SK-N-SH treated with all-trans-retinoic acid at 6 μM for 48 hours (cell line): Measurements from ENCODE around the gene ARHGDIA.

Source experiments
- ATAC-seq: fragments of 200-7000 bp; cut with Tn5 transposase; 3 replicates; pipeline ENCODE4 v1.9.1; 2020; ENCODE audit warnings: mild to moderate bottlenecking, moderate library complexity
- ARNTL ChIP-seq: fragments of 450-650 bp; formaldehyde crosslinking; IDR thresholded peaks from 2 replicates; pipeline ENCODE4 v1.5.0; 2020; ENCODE audit warnings: low read depth, mild to moderate bottlenecking, moderate library complexity, borderline replicate concordance
- BACH2 ChIP-seq: fragments of 250-450 bp; sonication (Bioruptor Pico); IDR thresholded peaks from 2 replicates; pipeline ENCODE4 v1.9.0; 2021; ENCODE audit warnings: mild to moderate bottlenecking, borderline replicate concordance
- CSDC2 ChIP-seq: fragments of 250-450 bp; sonication (Bioruptor Pico); IDR thresholded peaks from 2 replicates; pipeline ENCODE4 v1.5.0; 2020; ENCODE audit warnings: mild to moderate bottlenecking, moderate library complexity
- ESRRG ChIP-seq: fragments of 250-450 bp; sonication (Bioruptor Pico); IDR thresholded peaks from 2 replicates; pipeline ENCODE4 v1.6.1; 2021; ENCODE audit warnings: mild to moderate bottlenecking
- GLIS3 ChIP-seq: fragments of 250-450 bp; sonication (Bioruptor Pico); IDR thresholded peaks from 2 replicates; pipeline ENCODE4 v1.5.0; 2020; ENCODE audit warnings: mild to moderate bottlenecking, moderate library complexity
- ISL1 ChIP-seq: fragments of 250-450 bp; sonication (Bioruptor Pico); IDR thresholded peaks from 2 replicates; pipeline ENCODE4 v2.1.2; 2022; ENCODE audit warnings: mild to moderate bottlenecking, moderate library complexity
- PPARA ChIP-seq: fragments of 250-450 bp; sonication (Bioruptor Pico); IDR thresholded peaks from 2 replicates; pipeline ENCODE4 v1.5.0; 2020; ENCODE audit warnings: mild to moderate bottlenecking, borderline replicate concordance
- RARB ChIP-seq: fragments of 250-450 bp; sonication (Bioruptor Pico); IDR thresholded peaks from 2 replicates; pipeline ENCODE4 v1.8.0; 2021; ENCODE audit warnings: mild to moderate bottlenecking, moderate library complexity
- SNAI2 ChIP-seq: fragments of 250-450 bp; sonication (Bioruptor Pico); IDR thresholded peaks from 2 replicates; pipeline ENCODE4 v1.5.0; 2020; ENCODE audit warnings: mild to moderate bottlenecking, moderate library complexity
- TCF4 ChIP-seq: fragments of 250-450 bp; sonication (Bioruptor Pico); IDR thresholded peaks from 2 replicates; pipeline ENCODE4 v1.8.0; 2021; ENCODE audit warnings: mild to moderate bottlenecking, moderate library complexity, borderline replicate concordance
- TOX ChIP-seq: fragments of 250-450 bp; sonication (Bioruptor Pico); IDR thresholded peaks from 2 replicates; pipeline ENCODE4 v1.8.0; 2021; ENCODE audit warnings: mild to moderate bottlenecking, moderate library complexity, borderline replicate concordance
- ZC3H10 ChIP-seq: fragments of 250-450 bp; sonication (Bioruptor Pico); IDR thresholded peaks from 2 replicates; pipeline ENCODE4 v1.5.1; 2021; ENCODE audit warnings: mild to moderate bottlenecking, moderate library complexity
- ZFP3 ChIP-seq: fragments of 250-450 bp; sonication (Bioruptor Pico); IDR thresholded peaks from 2 replicates; pipeline ENCODE4 v1.5.0; 2020; ENCODE audit warnings: mild to moderate bottlenecking, moderate library complexity
- ZFP30 ChIP-seq: fragments of 450-650 bp; formaldehyde crosslinking; IDR thresholded peaks from 2 replicates; pipeline ENCODE4 v1.5.0; 2022; ENCODE audit warnings: mild to moderate bottlenecking, moderate library complexity
- ZNF565 ChIP-seq: fragments of 450-650 bp; formaldehyde crosslinking; conservative IDR thresholded peaks from 2 replicates; pipeline ENCODE4 v1.5.0; 2020; ENCODE audit warnings: low read depth, mild to moderate bottlenecking, moderate library complexity
- ZNF8 ChIP-seq: fragments of 450-650 bp; formaldehyde crosslinking; IDR thresholded peaks from 2 replicates; pipeline ENCODE4 v1.5.0; 2020; ENCODE audit warnings: mild to moderate bottlenecking, moderate library complexity
- TF ChIP-seq, protein P1 (sequence below): fragments of 250-450 bp; sonication (Bioruptor Pico); IDR thresholded peaks from 2 replicates; pipeline ENCODE4 v1.5.0; 2020; ENCODE audit warnings: mild to moderate bottlenecking, moderate library complexity
- TF ChIP-seq, protein P2 (sequence below): fragments of 250-450 bp; sonication (Bioruptor Pico); IDR thresholded peaks from 2 replicates; pipeline ENCODE4 v1.8.0; 2021; ENCODE audit warnings: low read depth, mild to moderate bottlenecking, moderate library complexity, borderline replicate concordance
- TF ChIP-seq, protein P3 (sequence below): fragments of 250-450 bp; sonication (Bioruptor Pico); IDR thresholded peaks from 2 replicates; pipeline ENCODE4 v1.5.1; 2020; ENCODE audit warnings: low read depth, mild to moderate bottlenecking, moderate library complexity
- TF ChIP-seq, protein P4 (sequence below): fragments of 250-450 bp; sonication (Bioruptor Pico); IDR thresholded peaks from 2 replicates; pipeline ENCODE4 v1.5.1; 2021; ENCODE audit warnings: mild to moderate bottlenecking, moderate library complexity
- TF ChIP-seq, protein P5 (sequence below): fragments of 250-450 bp; sonication (Bioruptor Pico); IDR thresholded peaks from 2 replicates; pipeline ENCODE4 v1.8.0; 2020; ENCODE audit warnings: mild to moderate bottlenecking, moderate library complexity, borderline replicate concordance

ARHGDIA gene

DNA sequence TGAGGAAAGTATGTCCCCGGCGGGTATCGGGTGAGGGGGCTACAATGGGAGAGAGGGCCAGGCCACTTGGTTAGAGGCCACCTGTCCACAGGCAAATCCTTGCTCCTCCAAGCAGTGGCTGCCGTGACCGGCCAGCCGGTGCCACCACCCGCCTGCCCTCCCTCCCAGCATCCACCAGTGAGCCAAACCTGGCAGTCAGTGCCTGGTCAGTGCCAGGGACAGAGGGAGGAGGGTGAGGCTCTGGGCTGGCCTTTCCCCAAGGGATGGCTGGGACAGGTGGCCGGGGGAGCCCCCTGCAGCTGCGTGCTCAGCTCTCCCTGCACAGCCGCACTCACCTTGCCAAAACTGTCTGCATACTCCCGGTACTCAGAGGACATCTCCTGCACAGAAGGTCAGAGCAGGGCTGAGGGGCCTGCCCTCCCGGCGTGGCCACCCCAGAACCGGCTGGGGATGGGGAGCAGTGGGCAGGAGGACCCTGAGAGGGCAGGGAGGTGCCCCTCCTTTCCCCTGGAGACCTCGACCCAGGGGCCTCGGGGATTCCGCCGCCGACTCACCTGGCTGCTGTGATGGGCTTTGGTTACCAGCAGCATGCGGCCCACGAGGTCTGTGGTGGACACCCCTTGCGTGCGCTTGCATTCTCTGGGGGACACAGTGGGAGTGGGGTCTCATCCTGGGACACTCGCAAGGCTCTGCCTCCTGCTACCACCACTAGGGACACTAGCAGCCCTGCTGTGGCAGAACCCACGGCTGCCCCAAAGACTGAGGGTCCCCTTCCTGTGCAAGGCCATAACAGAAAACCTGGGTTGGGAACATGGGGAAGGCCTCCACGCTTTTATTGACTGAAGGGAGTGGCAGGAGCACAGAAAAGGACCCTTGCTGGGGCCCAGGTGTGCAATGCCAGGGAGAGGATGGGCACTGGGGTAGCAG is 36.3 kb upstream of the ARHGDIA start:
- ATAC-seq, result no peak
- no peak for TF ChIP-seq TCF4 (CRISPR knock-in tag)
- no peak for TF ChIP-seq ZNF8 (CRISPR knock-in tag)
- no peak for TF ChIP-seq ZFP30
- TF ChIP-seq ZNF565 (CRISPR knock-in tag), result no peak
- TF ChIP-seq, protein P1, sequence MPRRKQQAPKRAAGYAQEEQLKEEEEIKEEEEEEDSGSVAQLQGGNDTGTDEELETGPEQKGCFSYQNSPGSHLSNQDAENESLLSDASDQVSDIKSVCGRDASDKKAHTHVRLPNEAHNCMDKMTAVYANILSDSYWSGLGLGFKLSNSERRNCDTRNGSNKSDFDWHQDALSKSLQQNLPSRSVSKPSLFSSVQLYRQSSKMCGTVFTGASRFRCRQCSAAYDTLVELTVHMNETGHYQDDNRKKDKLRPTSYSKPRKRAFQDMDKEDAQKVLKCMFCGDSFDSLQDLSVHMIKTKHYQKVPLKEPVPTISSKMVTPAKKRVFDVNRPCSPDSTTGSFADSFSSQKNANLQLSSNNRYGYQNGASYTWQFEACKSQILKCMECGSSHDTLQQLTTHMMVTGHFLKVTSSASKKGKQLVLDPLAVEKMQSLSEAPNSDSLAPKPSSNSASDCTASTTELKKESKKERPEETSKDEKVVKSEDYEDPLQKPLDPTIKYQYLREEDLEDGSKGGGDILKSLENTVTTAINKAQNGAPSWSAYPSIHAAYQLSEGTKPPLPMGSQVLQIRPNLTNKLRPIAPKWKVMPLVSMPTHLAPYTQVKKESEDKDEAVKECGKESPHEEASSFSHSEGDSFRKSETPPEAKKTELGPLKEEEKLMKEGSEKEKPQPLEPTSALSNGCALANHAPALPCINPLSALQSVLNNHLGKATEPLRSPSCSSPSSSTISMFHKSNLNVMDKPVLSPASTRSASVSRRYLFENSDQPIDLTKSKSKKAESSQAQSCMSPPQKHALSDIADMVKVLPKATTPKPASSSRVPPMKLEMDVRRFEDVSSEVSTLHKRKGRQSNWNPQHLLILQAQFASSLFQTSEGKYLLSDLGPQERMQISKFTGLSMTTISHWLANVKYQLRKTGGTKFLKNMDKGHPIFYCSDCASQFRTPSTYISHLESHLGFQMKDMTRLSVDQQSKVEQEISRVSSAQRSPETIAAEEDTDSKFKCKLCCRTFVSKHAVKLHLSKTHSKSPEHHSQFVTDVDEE (CRISPR knock-in tag), result no peak
- TF ChIP-seq ZC3H10 (CRISPR knock-in tag), result no peak
- no peak for TF ChIP-seq RARB (CRISPR knock-in tag)
- no peak for TF ChIP-seq PPARA
- TF ChIP-seq, protein P2, sequence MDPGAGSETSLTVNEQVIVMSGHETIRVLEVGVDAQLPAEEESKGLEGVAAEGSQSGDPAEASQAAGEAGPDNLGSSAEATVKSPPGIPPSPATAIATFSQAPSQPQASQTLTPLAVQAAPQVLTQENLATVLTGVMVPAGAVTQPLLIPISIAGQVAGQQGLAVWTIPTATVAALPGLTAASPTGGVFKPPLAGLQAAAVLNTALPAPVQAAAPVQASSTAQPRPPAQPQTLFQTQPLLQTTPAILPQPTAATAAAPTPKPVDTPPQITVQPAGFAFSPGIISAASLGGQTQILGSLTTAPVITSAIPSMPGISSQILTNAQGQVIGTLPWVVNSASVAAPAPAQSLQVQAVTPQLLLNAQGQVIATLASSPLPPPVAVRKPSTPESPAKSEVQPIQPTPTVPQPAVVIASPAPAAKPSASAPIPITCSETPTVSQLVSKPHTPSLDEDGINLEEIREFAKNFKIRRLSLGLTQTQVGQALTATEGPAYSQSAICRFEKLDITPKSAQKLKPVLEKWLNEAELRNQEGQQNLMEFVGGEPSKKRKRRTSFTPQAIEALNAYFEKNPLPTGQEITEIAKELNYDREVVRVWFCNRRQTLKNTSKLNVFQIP (CRISPR knock-in tag), result no peak
- no peak for TF ChIP-seq TOX

DNA sequence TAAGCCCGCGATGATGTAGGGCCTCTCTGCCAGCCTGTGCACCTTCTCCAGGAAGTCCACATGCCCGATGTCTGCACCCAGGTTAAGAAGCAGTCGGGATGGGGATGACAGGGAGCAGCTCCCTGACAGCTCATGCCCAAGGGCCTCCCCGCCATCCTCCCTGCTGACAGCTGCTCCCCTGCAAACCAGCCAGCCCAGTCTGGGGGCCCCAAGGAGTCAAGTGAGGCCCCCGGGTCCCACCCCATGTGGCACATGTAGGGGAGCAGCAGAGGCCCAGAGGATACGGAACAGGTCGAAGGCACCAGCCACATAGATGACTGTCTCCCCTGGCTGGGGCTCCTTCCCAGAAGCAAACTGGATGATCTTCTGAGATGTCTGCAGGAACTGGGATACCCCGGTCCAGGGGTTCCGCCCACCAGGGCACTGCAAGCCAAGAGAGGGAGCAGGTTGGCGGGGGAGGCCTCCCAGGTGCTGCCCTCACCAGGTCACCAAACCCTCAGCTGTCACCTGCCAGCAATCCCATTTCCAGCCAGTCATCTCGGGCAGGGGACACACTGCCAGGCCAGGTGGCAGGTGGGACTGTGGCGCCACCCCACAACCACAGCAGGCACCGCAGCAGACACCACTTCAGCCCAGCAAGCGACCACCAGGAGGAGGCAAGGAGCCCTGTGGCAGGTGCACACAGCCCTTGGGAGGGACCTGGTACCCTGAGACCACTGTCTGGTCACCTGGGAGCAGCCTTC is 35.5 kb upstream of the ARHGDIA start:
- ATAC-seq, result no peak
- TF ChIP-seq ZFP3 (CRISPR knock-in tag) (no peak), CSDC2 (CRISPR knock-in tag) (no peak), ISL1 (CRISPR knock-in tag) (no peak), ESRRG (CRISPR knock-in tag) (no peak), BACH2 (no peak), TCF4 (CRISPR knock-in tag) (no peak), PPARA (no peak), TOX (no peak), ARNTL (CRISPR knock-in tag) (no peak), SNAI2 (CRISPR knock-in tag) (no peak), GLIS3 (CRISPR knock-in tag) (no peak), ZNF565 (CRISPR knock-in tag) (no peak), ZFP30 (no peak)
- TF ChIP-seq, protein P3, sequence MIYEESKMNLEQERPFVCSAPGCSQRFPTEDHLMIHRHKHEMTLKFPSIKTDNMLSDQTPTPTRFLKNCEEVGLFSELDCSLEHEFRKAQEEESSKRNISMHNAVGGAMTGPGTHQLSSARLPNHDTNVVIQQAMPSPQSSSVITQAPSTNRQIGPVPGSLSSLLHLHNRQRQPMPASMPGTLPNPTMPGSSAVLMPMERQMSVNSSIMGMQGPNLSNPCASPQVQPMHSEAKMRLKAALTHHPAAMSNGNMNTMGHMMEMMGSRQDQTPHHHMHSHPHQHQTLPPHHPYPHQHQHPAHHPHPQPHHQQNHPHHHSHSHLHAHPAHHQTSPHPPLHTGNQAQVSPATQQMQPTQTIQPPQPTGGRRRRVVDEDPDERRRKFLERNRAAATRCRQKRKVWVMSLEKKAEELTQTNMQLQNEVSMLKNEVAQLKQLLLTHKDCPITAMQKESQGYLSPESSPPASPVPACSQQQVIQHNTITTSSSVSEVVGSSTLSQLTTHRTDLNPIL (CRISPR knock-in tag), result no peak
- TF ChIP-seq, protein P4, sequence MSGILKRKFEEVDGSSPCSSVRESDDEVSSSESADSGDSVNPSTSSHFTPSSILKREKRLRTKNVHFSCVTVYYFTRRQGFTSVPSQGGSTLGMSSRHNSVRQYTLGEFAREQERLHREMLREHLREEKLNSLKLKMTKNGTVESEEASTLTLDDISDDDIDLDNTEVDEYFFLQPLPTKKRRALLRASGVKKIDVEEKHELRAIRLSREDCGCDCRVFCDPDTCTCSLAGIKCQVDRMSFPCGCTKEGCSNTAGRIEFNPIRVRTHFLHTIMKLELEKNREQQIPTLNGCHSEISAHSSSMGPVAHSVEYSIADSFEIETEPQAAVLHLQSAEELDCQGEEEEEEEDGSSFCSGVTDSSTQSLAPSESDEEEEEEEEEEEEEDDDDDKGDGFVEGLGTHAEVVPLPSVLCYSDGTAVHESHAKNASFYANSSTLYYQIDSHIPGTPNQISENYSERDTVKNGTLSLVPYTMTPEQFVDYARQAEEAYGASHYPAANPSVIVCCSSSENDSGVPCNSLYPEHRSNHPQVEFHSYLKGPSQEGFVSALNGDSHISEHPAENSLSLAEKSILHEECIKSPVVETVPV (CRISPR knock-in tag), result no peak
- TF ChIP-seq, protein P2 (CRISPR knock-in tag), result no peak
- TF ChIP-seq, protein P5, sequence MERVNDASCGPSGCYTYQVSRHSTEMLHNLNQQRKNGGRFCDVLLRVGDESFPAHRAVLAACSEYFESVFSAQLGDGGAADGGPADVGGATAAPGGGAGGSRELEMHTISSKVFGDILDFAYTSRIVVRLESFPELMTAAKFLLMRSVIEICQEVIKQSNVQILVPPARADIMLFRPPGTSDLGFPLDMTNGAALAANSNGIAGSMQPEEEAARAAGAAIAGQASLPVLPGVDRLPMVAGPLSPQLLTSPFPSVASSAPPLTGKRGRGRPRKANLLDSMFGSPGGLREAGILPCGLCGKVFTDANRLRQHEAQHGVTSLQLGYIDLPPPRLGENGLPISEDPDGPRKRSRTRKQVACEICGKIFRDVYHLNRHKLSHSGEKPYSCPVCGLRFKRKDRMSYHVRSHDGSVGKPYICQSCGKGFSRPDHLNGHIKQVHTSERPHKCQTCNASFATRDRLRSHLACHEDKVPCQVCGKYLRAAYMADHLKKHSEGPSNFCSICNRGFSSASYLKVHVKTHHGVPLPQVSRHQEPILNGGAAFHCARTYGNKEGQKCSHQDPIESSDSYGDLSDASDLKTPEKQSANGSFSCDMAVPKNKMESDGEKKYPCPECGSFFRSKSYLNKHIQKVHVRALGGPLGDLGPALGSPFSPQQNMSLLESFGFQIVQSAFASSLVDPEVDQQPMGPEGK (CRISPR knock-in tag), result no peak
- TF ChIP-seq, protein P1 (CRISPR knock-in tag), result no peak
